Measurements from ENCODE around the gene KRT13. TPM values are rescaled to one million over a fixed set of nuclear protein-coding genes. Genes with fewer than 3 reads are reported as not detected.

KRT13 gene
- total RNA-seq, 1 experiment from 2014 or later, result 1.4 TPM

- H2AFZ ChIP-seq (ENCODE audit: low read length), result no peak overlapping the region
- H3F3A ChIP-seq (ENCODE audit: low read length, unreplicated experiment), result no peaks in the 10 kb centered on the region
- BruUV-seq (replicated peaks), result no TSS peak
- H3K9me2 ChIP-seq (replicated peaks; ENCODE audit: low read length), result no peaks in the 10 kb centered on the region
- 0 out of 2 replicates have a peak overlapping the region, but pooled peaks have one; percentile 54 for H3K4me2 ChIP-seq (ENCODE audit: low read length)
- ChIA-PET POLR2A (ENCODE audit: unreplicated experiment) (no interaction called here), CTCF (interaction anchor here (0.5 kb wide), 1 partner anchor 121 kb away, joined by 9 read pairs; no protein-coding TSS in a partner anchor)
- H3K27me3 ChIP-seq (ENCODE audit: low read length), result no peaks in the 10 kb centered on the region
- H4K20me1 ChIP-seq (ENCODE audit: low read length), result no peaks in the 10 kb centered on the region
- no peaks in the 10 kb centered on the region for H3K36me3 ChIP-seq (ENCODE audit: low read depth, low read length)
- DNase-seq (no peak), ATAC-seq (no peak)
- no peak overlapping the region for H3K27ac ChIP-seq (ENCODE audit: low read length)
- H3K4me3 ChIP-seq (ENCODE audit: low read length), result no peak overlapping the region
- no peaks in the 10 kb centered on the region for H3K9me3 ChIP-seq (ENCODE audit: low read length)
- TF ChIP-seq CTCF (conservative IDR thresholded peaks at IDR 0.05; ENCODE audit: low read depth, low read length) (0 out of 2 replicates have a peak, but pooled peaks have one; percentile 13), EZH2 (IDR thresholded peaks at IDR 0.05; ENCODE audit: low read length, unreplicated experiment) (no peak)
- H3K9ac ChIP-seq (ENCODE audit: low read length), result no peak overlapping the region
- intact Hi-C loops (cut with micrococcal nuclease), result no loop called here
- H3K79me2 ChIP-seq (ENCODE audit: low read length), result no peaks in the 10 kb centered on the region
- H3K4me1 ChIP-seq (ENCODE audit: insufficient read depth, low read length), result peaks cover 59% of the 10 kb centered on the region
Measured at GRCh38 chr17:41534899-41535546, 29.6 kb upstream of the KRT13 start.

- H3K36me3 ChIP-seq (ENCODE audit: low read depth, low read length), result no peaks in the 10 kb centered on the region
- no peaks in the 10 kb centered on the region for H3K9me2 ChIP-seq (replicated peaks; ENCODE audit: low read length)
- H3K79me2 ChIP-seq (ENCODE audit: low read length), result peaks cover 10% of the 10 kb centered on the region
- H3K27ac ChIP-seq (ENCODE audit: low read length), result no peak overlapping the region
- H2AFZ ChIP-seq (ENCODE audit: low read length), result no peak overlapping the region
- no peak overlapping the region for H3K4me2 ChIP-seq (ENCODE audit: low read length)
- ATAC-seq, result no peak
- TF ChIP-seq EZH2 (IDR thresholded peaks at IDR 0.05; ENCODE audit: low read length, unreplicated experiment), result no peak
- no peak for TF ChIP-seq CTCF (conservative IDR thresholded peaks at IDR 0.05; ENCODE audit: low read depth, low read length)
- no peak for TF ChIP-seq EZH2phosphoT487 (IDR thresholded peaks at IDR 0.05; ENCODE audit: borderline replicate concordance, low read length)
- no TSS peak for BruUV-seq (replicated peaks)
- CTCF ChIA-PET, result no interaction called here
- no peaks in the 10 kb centered on the region for H3K27me3 ChIP-seq (ENCODE audit: low read length)
- no peak overlapping the region for H3K9ac ChIP-seq (ENCODE audit: low read length)
- H3K9me3 ChIP-seq (ENCODE audit: low read length), result no peaks in the 10 kb centered on the region
- DNase-seq, result no peak
- H3K4me3 ChIP-seq (ENCODE audit: low read length), result no peak overlapping the region
- intact Hi-C loops (cut with micrococcal nuclease), result no loop called here
- no peaks in the 10 kb centered on the region for H4K20me1 ChIP-seq (ENCODE audit: low read length)
- POLR2A ChIA-PET (ENCODE audit: unreplicated experiment), result no interaction called here
- peaks cover 62% of the 10 kb centered on the region for H3K4me1 ChIP-seq (ENCODE audit: insufficient read depth, low read length)
- H3F3A ChIP-seq (ENCODE audit: low read length, unreplicated experiment), result peaks cover 5% of the 10 kb centered on the region
Measured at GRCh38 chr17:41533613-41534012, 28.2 kb upstream of the KRT13 start.

- Histone ChIP-seq H3K9me3 (ENCODE audit: low read length) (no peaks in the 10 kb centered on the region), H4K20me1 (ENCODE audit: low read length) (no peaks in the 10 kb centered on the region), H3F3A (ENCODE audit: low read length, unreplicated experiment) (peaks cover 5% of the 10 kb centered on the region), H3K9me2 (replicated peaks; ENCODE audit: low read length) (no peaks in the 10 kb centered on the region), H3K36me3 (ENCODE audit: low read depth, low read length) (no peaks in the 10 kb centered on the region), H3K4me3 (ENCODE audit: low read length) (no peak overlapping the region), H3K27me3 (ENCODE audit: low read length) (no peaks in the 10 kb centered on the region), H3K9ac (ENCODE audit: low read length) (no peak overlapping the region), H3K4me2 (ENCODE audit: low read length) (no peak overlapping the region), H3K4me1 (ENCODE audit: insufficient read depth, low read length) (peaks cover 59% of the 10 kb centered on the region), H3K79me2 (ENCODE audit: low read length) (peaks cover 16% of the 10 kb centered on the region), H3K27ac (ENCODE audit: low read length) (no peak overlapping the region), H2AFZ (ENCODE audit: low read length) (no peak overlapping the region)
- ChIA-PET POLR2A (ENCODE audit: unreplicated experiment) (no interaction called here), CTCF (interaction anchor here (0.6 kb wide), 1 partner anchor 11 kb away, joined by 4 read pairs; no protein-coding TSS in a partner anchor)
- TF ChIP-seq CTCF (conservative IDR thresholded peaks at IDR 0.05; ENCODE audit: low read depth, low read length) (no peak), EZH2phosphoT487 (IDR thresholded peaks at IDR 0.05; ENCODE audit: borderline replicate concordance, low read length) (no peak), EZH2 (IDR thresholded peaks at IDR 0.05; ENCODE audit: low read length, unreplicated experiment) (no peak)
- no peak for ATAC-seq
- intact Hi-C loops (cut with micrococcal nuclease), result no loop called here
- no TSS peak for BruUV-seq (replicated peaks)
- no peak for DNase-seq
Measured at GRCh38 chr17:41532947-41533570, 27.6 kb upstream of the KRT13 start.

Data from PC-3 (cell line).